ENCODE results near the gene TTLL5. TPM values are rescaled to one million over a fixed set of nuclear protein-coding genes. Genes with fewer than 3 reads are reported as not detected.

Gene TTLL5
- polyA plus RNA-seq, 1 donor from 2014 or later: 10.4 TPM

- Mint-ChIP-seq H3K36me3 (peaks cover 4% of the 10 kb centered on the region), H3K27ac (no peak overlapping the region), H3K9me3 (no peaks in the 10 kb centered on the region), H3K4me1 (no peaks in the 10 kb centered on the region), H3K27me3 (no peaks in the 10 kb centered on the region), H3K4me3 (no peak overlapping the region)
Observed at GRCh38 chr14:75636100-75636692, 24.9 kb upstream of the TTLL5 start.

- Mint-ChIP-seq H3K36me3 (peaks cover 10% of the 10 kb centered on the region), H3K27ac (no peak overlapping the region), H3K9me3 (no peaks in the 10 kb centered on the region), H3K4me1 (no peaks in the 10 kb centered on the region), H3K27me3 (no peaks in the 10 kb centered on the region), H3K4me3 (no peak overlapping the region)
Observed at GRCh38 chr14:75640876-75641275, 20.2 kb upstream of the TTLL5 start.

GRCh38 chr14:75643985-75644384, 17.1 kb upstream of the TTLL5 start:
- H3K4me1 Mint-ChIP-seq: peaks cover 0 to 2% (median 0%) of the 10 kb centered on the region in 3 donors
- H3K27ac Mint-ChIP-seq: peak overlapping the region in 1 of 3 donors; percentile 31
- H3K36me3 Mint-ChIP-seq: peaks cover 8% of the 10 kb centered on the region
- no peaks in the 10 kb centered on the region for H3K27me3 Mint-ChIP-seq
- H3K9me3 Mint-ChIP-seq: no peaks in the 10 kb centered on the region
- no peak overlapping the region for H3K4me3 Mint-ChIP-seq

- Mint-ChIP-seq H3K27ac (no peak overlapping the region), H3K27me3 (no peaks in the 10 kb centered on the region), H3K36me3 (peaks cover 8% of the 10 kb centered on the region), H3K4me3 (no peak overlapping the region), H3K4me1 (peaks cover 0 to 2% (median 0%) of the 10 kb centered on the region in 3 donors), H3K9me3 (no peaks in the 10 kb centered on the region)
Observed at GRCh38 chr14:75645056-75645455, 16.0 kb upstream of the TTLL5 start.

GRCh38 chr14:75646762-75647161, 14.3 kb upstream of the TTLL5 start:
- peaks cover 0 to 2% (median 0%) of the 10 kb centered on the region in 3 donors for H3K4me1 Mint-ChIP-seq

GRCh38 chr14:75647640-75648039, 13.4 kb upstream of the TTLL5 start:
- Mint-ChIP-seq H3K4me1 (peaks cover 0 to 2% (median 0%) of the 10 kb centered on the region in 3 donors), H3K36me3 (peaks cover 6% of the 10 kb centered on the region), H3K9me3 (no peaks in the 10 kb centered on the region), H3K4me3 (no peak overlapping the region), H3K27ac (no peak overlapping the region), H3K27me3 (no peaks in the 10 kb centered on the region)

More at GRCh38 chr14:75646762-75647161, 14.3 kb upstream of the TTLL5 start:
- H3K4me3 Mint-ChIP-seq: no peak overlapping the region
- no peak overlapping the region for H3K27ac Mint-ChIP-seq
- peaks cover 10% of the 10 kb centered on the region for H3K36me3 Mint-ChIP-seq
- H3K9me3 Mint-ChIP-seq: no peaks in the 10 kb centered on the region
- H3K27me3 Mint-ChIP-seq: no peaks in the 10 kb centered on the region

- Mint-ChIP-seq H3K4me3 (no peak overlapping the region), H3K27ac (no peak overlapping the region), H3K4me1 (peaks cover 0 to 2% (median 0%) of the 10 kb centered on the region in 3 donors), H3K36me3 (peaks cover 6% of the 10 kb centered on the region), H3K27me3 (no peaks in the 10 kb centered on the region), H3K9me3 (no peaks in the 10 kb centered on the region)
Observed at GRCh38 chr14:75648066-75648838, 12.8 kb upstream of the TTLL5 start.

GRCh38 chr14:75649337-75649736, 11.7 kb upstream of the TTLL5 start:
- H3K9me3 Mint-ChIP-seq: no peaks in the 10 kb centered on the region
- peaks cover 0 to 2% (median 2%) of the 10 kb centered on the region in 3 donors for H3K4me1 Mint-ChIP-seq
- no peak overlapping the region for H3K4me3 Mint-ChIP-seq
- no peak overlapping the region for H3K27ac Mint-ChIP-seq
- H3K27me3 Mint-ChIP-seq: no peaks in the 10 kb centered on the region
- H3K36me3 Mint-ChIP-seq: peaks cover 6% of the 10 kb centered on the region

GRCh38 chr14:75649773-75650172, 11.3 kb upstream of the TTLL5 start:
- Mint-ChIP-seq H3K4me1 (peaks cover 0 to 2% (median 2%) of the 10 kb centered on the region in 3 donors), H3K36me3 (peaks cover 6% of the 10 kb centered on the region), H3K27me3 (no peaks in the 10 kb centered on the region), H3K4me3 (no peak overlapping the region), H3K9me3 (no peaks in the 10 kb centered on the region), H3K27ac (no peak overlapping the region)

GRCh38 chr14:75650253-75651058, 10.6 kb upstream of the TTLL5 start:
- no peak overlapping the region for H3K4me3 Mint-ChIP-seq
- H3K27me3 Mint-ChIP-seq: no peaks in the 10 kb centered on the region
- peaks cover 6% of the 10 kb centered on the region for H3K36me3 Mint-ChIP-seq
- H3K9me3 Mint-ChIP-seq: no peaks in the 10 kb centered on the region
- H3K27ac Mint-ChIP-seq: no peak overlapping the region
- peaks cover 0 to 2% (median 2%) of the 10 kb centered on the region in 3 donors for H3K4me1 Mint-ChIP-seq

GRCh38 chr14:75653563-75653962, 7.5 kb upstream of the TTLL5 start:
- H3K27ac Mint-ChIP-seq: peak overlapping the region in 1 of 3 donors; percentile 23
- H3K27me3 Mint-ChIP-seq: no peaks in the 10 kb centered on the region
- peaks cover 0 to 2% (median under 1%) of the 10 kb centered on the region in 3 donors for H3K4me1 Mint-ChIP-seq
- no peaks in the 10 kb centered on the region for H3K9me3 Mint-ChIP-seq
- peaks cover 4% of the 10 kb centered on the region for H3K36me3 Mint-ChIP-seq
- H3K4me3 Mint-ChIP-seq: no peak overlapping the region

- Mint-ChIP-seq H3K36me3 (peaks cover 4% of the 10 kb centered on the region), H3K27me3 (no peaks in the 10 kb centered on the region), H3K4me1 (peaks cover 0 to 6% (median 4%) of the 10 kb centered on the region in 3 donors), H3K27ac (peak overlapping the region in 2 of 3 donors; percentile 23 to 32), H3K4me3 (peak overlapping the region in 1 of 4 donors; percentile 34), H3K9me3 (no peaks in the 10 kb centered on the region)
Observed at GRCh38 chr14:75654127-75654732, 6.8 kb upstream of the TTLL5 start.

GRCh38 chr14:75655235-75655634, 5.8 kb upstream of the TTLL5 start:
- Mint-ChIP-seq H3K36me3 (peaks cover 2% of the 10 kb centered on the region), H3K27me3 (no peaks in the 10 kb centered on the region), H3K9me3 (no peaks in the 10 kb centered on the region), H3K4me1 (peaks cover 0 to 11% (median 8%) of the 10 kb centered on the region in 3 donors), H3K4me3 (no peak overlapping the region), H3K27ac (no peak overlapping the region)

- Mint-ChIP-seq H3K9me3 (no peaks in the 10 kb centered on the region), H3K27ac (peak overlapping the region in 1 of 3 donors; percentile 66), H3K36me3 (no peaks in the 10 kb centered on the region), H3K4me3 (peak overlapping the region in 1 of 4 donors; percentile 47), H3K27me3 (peaks cover 4% of the 10 kb centered on the region), H3K4me1 (peaks cover 14 to 16% (median 16%) of the 10 kb centered on the region in 3 donors)
Observed at GRCh38 chr14:75657331-75657730, 3.7 kb upstream of the TTLL5 start.

Data from IgD-negative memory B cell (primary cell).